Gastrocnemius medialis (tissue), 4 donors: ENCODE data around the gene MYH9. TPM values are rescaled to one million over a fixed set of nuclear protein-coding genes. Genes with fewer than 3 reads are reported as not detected.

ENCODE experiments used
- ATAC-seq, 2 donors: fragments of 150-250 bp; one replicate each; pipeline ENCODE4 v1.9.1; 2016
- DNase-seq, 2 donors: peaks; one replicate each; pipeline ENCODE4 v3.0.0-alpha.2; 2019
- H3K27ac ChIP-seq, 4 donors: fragments of 200-600 bp; sonication (generic); 1 replicate in 1 of 4; 2 replicates in 3 of 4; pipeline ENCODE4 v1.5.1; 2016 to 2018; ENCODE audit warnings: mild to moderate bottlenecking in 2 of 4, moderate library complexity in 1 of 4
- H3K27me3 ChIP-seq, 3 donors: fragments of 200-600 bp; sonication (generic) in 2 of 3; 1 replicate in 1 of 3; 2 replicates in 2 of 3; pipeline versions ENCODE4 v1.5.1 to v1.6.0; 2016 to 2019; ENCODE audit warnings: mild to moderate bottlenecking in 1 of 3, moderate library complexity in 1 of 3
- H3K36me3 ChIP-seq, 2 donors: fragments of 200-600 bp; sonication (generic) in 1 of 2; one replicate each; pipeline ENCODE4 v1.5.1; 2017 to 2018
- H3K4me1 ChIP-seq, 2 donors: fragments of 200-600 bp; sonication (generic) in 1 of 2; one replicate each; pipeline ENCODE4 v1.5.1; 2016 to 2017; ENCODE audit warnings: mild to moderate bottlenecking in 2 of 2
- H3K4me3 ChIP-seq, 4 donors: fragments of 200-600 bp; sonication (generic) in 3 of 4; 1 replicate in 1 of 4; 2 replicates in 3 of 4; pipeline ENCODE4 v1.5.1; 2016 to 2019; ENCODE audit warnings: mild to moderate bottlenecking in 2 of 4
- H3K9me3 ChIP-seq, 3 donors: fragments of 200-600 bp; sonication (generic) in 2 of 3; 1 replicate in 1 of 3; 2 replicates in 2 of 3; pipeline ENCODE4 v1.5.1; 2016 to 2019
- CTCF ChIP-seq, 5 experiments: fragments of 450-650 bp in 3 of 5; fragments of 200-600 bp in 2 of 5; sonication (generic) in 2 of 5; IDR thresholded peaks in 4 of 5; conservative IDR thresholded peaks in 1 of 5; 1 replicate in 4 of 5; 2 replicates in 1 of 5; pipeline ENCODE4 v1.5.1; 2016 to 2019; ENCODE audit warnings: antibody characterized with exemption in 5 of 5, mild to moderate bottlenecking in 3 of 5, moderate library complexity in 3 of 5
- POLR2A ChIP-seq, 2 donors: fragments of 450-650 bp; IDR thresholded peaks; one replicate each; pipeline ENCODE4 v1.6.1; 2017; ENCODE audit warnings: antibody characterized with exemption in 2 of 2, mild to moderate bottlenecking in 2 of 2, moderate library complexity in 2 of 2
- in situ Hi-C, 4 donors: fragments of 200-750 bp; cut with MboI; loops; one replicate each; pipeline versions ENCODE4 v1.15.0 to v1.8.0; 2017; ENCODE audit warnings: low sequenced_read_pairs in 4 of 4
- intact Hi-C: fragments of 100-400 bp; cut with DNase I; formaldehyde crosslinking; loops from one replicate; pipeline ENCODE4 v1.15.1; 2023; ENCODE audit warnings: low total_unique reads
- total RNA-seq, 4 donors: library from RNA; depleted of rRNA; stranded (reverse); fragments of >200 nt; gene quantifications; one replicate each; pipeline versions ENCODE4 v1.1.0 to v1.2.3, GENCODE V29; 2016

The MYH9 gene
- total RNA-seq, 4 donors from 2014 or later: 38.9 to 115 (median 104) TPM

- TF ChIP-seq POLR2A (IDR thresholded peaks at IDR 0.05): no peak
- no peak for TF ChIP-seq CTCF (IDR thresholded peaks at IDR 0.05 in 4 of 5, conservative IDR thresholded peaks at IDR 0.05 in 1 of 5)
- H3K9me3 ChIP-seq: no peaks in the 10 kb centered on the region
- ATAC-seq: no peak
- peak overlapping the region; percentile 82 to 84 (median 84) for H3K27ac ChIP-seq
- DNase-seq: no peak
- peaks cover 85 to 88% of the 10 kb centered on the region in 2 donors for H3K4me1 ChIP-seq
- intact Hi-C loops (no loop called here), in situ Hi-C loops (no loop called here)
- no peaks in the 10 kb centered on the region for H3K27me3 ChIP-seq
- H3K4me3 ChIP-seq: no peak overlapping the region
- H3K36me3 ChIP-seq: peaks cover 0 to 38% of the 10 kb centered on the region in 2 donors
These were observed 52.8 kb downstream of the MYH9 start for GRCh38 chr22:36334821-36335603.

GRCh38 chr22:36334081-36334820, 53.5 kb downstream of the MYH9 start:
- ATAC-seq (no peak), DNase-seq (no peak)
- Histone ChIP-seq H3K27ac (peak overlapping the region; percentile 82 to 84 (median 84)), H3K27me3 (no peaks in the 10 kb centered on the region), H3K9me3 (no peaks in the 10 kb centered on the region), H3K4me1 (peaks cover 85 to 88% of the 10 kb centered on the region in 2 donors), H3K36me3 (peaks cover 0 to 30% of the 10 kb centered on the region in 2 donors), H3K4me3 (no peak overlapping the region)
- TF ChIP-seq CTCF (IDR thresholded peaks at IDR 0.05 in 4 of 5, conservative IDR thresholded peaks at IDR 0.05 in 1 of 5): peak in 1 of 5 experiments; percentile 11
- TF ChIP-seq POLR2A (IDR thresholded peaks at IDR 0.05): no peak
- in situ Hi-C loops: no loop called here
- intact Hi-C loops: no loop called here

- DNase-seq (no peak), ATAC-seq (no peak)
- H3K27me3 ChIP-seq: no peaks in the 10 kb centered on the region
- no peak overlapping the region for H3K4me3 ChIP-seq
- H3K36me3 ChIP-seq: peaks cover 0 to 24% of the 10 kb centered on the region in 2 donors
- intact Hi-C loops (no loop called here), in situ Hi-C loops (no loop called here)
- TF ChIP-seq POLR2A (IDR thresholded peaks at IDR 0.05) (no peak), CTCF (IDR thresholded peaks at IDR 0.05 in 4 of 5, conservative IDR thresholded peaks at IDR 0.05 in 1 of 5) (no peak)
- no peaks in the 10 kb centered on the region for H3K9me3 ChIP-seq
- peak overlapping the region; percentile 82 to 84 (median 84) for H3K27ac ChIP-seq
- H3K4me1 ChIP-seq: peaks cover 85 to 94% of the 10 kb centered on the region in 2 donors
These were observed 54.1 kb downstream of the MYH9 start for GRCh38 chr22:36333644-36334043.

GRCh38 chr22:36332623-36333332, 55.0 kb downstream of the MYH9 start:
- DNase-seq (no peak), ATAC-seq (no peak)
- Histone ChIP-seq H3K4me1 (peaks cover 92 to 96% of the 10 kb centered on the region in 2 donors), H3K4me3 (no peak overlapping the region), H3K9me3 (no peaks in the 10 kb centered on the region), H3K27ac (peak overlapping the region; percentile 82 to 84 (median 84)), H3K27me3 (no peaks in the 10 kb centered on the region), H3K36me3 (peaks cover 0 to 18% of the 10 kb centered on the region in 2 donors)
- intact Hi-C loops: no loop called here
- in situ Hi-C loops: no loop called here
- TF ChIP-seq POLR2A (IDR thresholded peaks at IDR 0.05) (peak in 1 of 2 donors; percentile 30), CTCF (IDR thresholded peaks at IDR 0.05 in 4 of 5, conservative IDR thresholded peaks at IDR 0.05 in 1 of 5) (no peak)
